SIG-M5 treated with dmso at 0.1 percent for 504 hours (cell line): Measurements from ENCODE around the gene ROCK2.
"Not testable (repeated sequence)": the region's sequence is repeated elsewhere in the genome, so short reads cannot be mapped to it uniquely, and the experiment has no call there.

Source experiments
- DNase-seq: peaks from one replicate; lab custom pipeline; 2025; ENCODE audit not compliant: unreplicated experiment; lab: John Stamatoyannopoulos, UW

The ROCK2 gene

DNA sequence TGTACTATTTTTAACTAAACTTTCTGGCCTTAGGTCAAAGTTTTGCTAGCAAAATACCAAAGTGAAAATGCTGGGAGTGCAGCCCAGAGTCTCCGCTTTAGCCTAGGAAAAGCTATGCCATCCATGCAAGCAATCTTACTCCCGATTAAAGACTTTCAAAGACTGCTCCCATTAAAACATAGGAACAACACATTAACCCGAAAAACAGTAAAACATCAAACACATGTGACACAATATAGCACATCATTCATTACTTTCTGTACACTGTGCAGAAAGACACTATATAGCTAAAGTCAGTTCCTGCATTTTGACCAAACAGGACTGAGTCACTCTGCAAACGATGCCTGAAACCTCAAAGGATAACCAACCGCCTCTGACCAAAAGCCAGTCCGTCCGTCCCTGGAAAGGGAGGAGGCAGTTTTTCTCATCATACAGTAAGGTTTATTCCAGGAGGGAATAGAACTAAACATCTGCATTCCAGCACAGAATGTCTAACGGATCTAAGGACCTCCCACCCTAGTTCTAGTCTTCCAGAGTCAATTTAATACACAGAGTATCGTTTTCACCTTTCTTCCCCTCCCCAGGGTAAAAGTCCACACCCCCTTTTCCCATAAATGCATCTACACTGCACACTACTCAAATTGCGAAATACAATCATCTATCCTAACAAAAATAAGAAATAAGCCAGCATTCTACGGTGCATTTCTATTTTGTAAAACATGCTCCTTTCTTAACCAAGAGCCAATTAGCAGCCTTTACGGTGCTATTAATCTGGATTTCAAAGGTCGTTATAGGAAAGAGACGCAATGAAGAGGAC lies 1.7 kb downstream of the ROCK2 start:
- peak; percentile 65 for DNase-seq

DNA sequence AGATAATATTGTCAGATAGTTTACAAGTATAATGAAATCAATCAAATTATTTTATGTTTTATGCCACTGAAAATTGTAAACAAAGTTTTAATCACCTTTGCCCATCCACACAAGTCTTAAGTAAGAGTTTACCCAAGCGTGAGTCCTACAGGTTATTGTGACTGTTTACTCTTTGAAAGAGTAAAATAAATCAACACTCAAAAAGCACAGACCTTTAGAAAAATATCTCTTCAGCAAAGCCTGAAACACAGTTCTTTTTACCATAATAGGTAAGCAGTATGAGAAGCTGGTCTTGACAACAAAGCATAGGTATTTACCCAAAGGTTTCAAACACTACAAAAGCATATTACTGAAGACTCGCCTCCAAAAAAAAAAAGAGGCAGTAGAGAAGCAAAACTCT lies 3.7 kb downstream of the ROCK2 start:
- DNase-seq, result no peak

DNA sequence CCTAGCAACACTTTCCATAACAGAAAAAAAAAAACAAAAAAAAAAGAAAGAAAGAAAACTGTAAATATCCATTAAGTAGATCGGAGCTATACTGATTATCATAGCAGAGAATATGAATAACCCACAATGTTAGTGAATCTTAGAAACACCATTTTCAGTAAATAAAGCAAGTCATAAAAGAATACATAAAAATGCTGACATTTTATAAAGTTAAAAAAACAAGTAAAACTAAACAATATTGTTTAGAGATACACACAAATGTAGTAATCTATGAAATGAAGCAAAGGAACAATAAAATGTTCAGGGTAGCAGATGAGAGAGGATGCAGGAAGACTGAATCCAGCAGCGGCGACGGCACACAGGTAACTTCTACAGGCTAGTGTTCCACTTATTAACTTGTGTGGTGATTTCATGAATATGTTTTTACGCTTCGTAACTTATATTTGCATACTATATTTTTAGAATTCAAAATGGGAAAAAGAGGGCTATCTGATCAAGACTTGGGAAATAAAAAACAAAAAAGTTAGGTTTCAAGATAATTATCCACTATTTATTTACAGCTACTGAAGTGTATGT lies 4.8 kb downstream of the ROCK2 start:
- DNase-seq, result no peak

DNA sequence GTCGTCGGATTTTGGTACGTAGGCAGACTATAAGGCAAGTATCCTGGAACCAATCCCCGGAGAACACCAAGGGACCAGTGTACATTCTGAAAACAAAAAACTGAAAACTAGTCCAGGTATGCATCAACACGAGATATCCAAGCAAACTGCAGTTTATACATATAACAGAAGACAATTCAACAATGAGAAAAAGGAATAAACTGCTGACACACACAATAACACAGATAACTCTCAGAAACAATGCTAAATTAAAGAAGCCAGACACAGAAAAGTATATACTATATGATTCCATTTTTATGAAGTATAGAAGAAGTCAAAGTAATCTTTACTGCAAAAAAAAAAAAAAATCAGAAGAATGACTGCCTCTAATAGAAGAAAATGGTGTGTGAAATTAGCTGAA lies 5.9 kb downstream of the ROCK2 start:
- no peak for DNase-seq

DNA sequence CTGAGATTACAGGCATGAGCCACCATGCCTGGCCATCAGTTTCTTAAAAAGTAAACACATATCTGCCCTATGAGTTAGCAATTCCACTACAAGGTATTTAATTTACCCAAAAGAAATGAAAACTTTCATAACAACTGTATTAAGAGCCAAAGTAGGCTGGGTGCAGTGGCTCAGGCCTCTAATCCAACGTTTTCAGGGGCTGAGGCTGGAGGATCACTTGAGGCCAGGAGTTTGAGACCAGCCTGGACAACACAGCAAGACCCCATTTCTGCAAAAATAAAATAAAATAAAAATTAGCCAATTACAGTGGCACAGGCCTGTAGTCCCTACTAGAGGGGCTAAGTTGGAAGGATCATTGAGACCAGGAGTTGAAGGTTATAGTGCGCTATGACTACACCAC lies 6.5 kb downstream of the ROCK2 start:
- DNase-seq, result no peak

DNA sequence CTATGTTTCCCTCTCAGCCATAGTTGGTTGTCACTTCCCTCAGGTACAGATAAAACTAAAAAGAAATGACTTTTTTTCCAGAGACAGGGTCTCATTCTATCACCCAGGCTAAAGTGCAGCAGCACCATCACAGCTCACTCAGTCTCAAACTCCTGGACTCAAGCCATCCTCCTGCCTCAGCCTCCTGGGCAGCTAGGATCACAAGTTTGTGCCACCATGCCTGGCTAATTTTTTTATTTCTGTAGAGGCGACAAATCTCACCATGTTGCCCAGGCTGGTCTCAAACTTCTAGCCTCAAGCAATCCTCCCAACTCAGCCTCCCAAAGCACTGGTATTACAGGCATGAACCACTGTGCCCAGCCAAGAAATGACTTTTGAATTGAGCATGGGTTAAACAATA lies 8.2 kb downstream of the ROCK2 start:
- no peak for DNase-seq

DNA sequence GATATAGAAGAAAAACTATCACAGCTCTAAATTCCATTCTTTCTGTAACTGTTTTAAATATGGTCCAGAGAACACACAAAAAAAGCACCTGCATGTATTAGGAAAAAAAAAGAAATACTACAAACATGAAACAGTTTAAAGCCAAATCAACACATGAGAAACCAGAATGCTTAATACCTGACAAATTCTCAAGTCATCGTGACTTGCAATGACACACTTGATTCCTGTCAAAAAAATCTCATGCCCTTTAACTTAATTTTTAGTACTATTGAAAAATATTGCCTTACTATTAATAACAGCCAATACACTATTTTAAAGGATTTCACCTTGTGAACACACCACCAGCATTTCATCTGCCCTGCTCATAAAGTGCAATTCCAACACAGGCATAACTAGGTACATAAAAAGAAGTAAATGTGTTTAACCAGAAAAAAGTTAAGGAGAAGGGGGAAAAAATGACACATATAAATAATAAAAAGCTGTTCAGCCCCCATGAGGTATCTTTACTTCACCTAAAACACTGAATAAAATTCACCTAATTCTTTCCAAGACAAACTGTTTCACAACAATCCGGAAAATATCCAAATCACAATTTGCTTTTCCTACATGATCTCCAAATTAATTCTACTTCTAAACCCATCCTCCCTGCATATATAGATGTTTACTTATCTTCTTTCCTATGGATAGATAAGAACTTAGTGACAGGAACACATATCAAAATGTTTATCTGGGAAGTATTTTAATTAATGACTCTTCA lies 10.8 kb downstream of the ROCK2 start:
- DNase-seq, result no peak

DNA sequence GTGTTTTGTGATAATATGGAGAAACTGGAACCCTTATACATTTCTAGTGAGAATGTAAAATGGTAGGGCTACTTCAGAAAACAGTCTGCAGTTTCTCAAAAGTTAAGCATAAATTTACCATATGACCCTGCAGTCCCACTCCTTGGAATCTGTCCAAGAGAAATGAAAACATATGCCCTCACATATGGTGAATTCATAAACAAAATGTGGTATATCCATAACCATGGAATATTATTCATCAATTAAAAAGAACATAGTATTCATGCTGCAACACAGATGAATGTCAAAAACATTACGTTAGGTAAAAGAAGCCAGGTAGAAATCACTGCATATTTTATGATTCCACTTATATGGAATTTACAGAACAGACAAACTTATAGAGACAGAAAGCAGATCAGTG lies 11.8 kb downstream of the ROCK2 start:
- no peak for DNase-seq

DNA sequence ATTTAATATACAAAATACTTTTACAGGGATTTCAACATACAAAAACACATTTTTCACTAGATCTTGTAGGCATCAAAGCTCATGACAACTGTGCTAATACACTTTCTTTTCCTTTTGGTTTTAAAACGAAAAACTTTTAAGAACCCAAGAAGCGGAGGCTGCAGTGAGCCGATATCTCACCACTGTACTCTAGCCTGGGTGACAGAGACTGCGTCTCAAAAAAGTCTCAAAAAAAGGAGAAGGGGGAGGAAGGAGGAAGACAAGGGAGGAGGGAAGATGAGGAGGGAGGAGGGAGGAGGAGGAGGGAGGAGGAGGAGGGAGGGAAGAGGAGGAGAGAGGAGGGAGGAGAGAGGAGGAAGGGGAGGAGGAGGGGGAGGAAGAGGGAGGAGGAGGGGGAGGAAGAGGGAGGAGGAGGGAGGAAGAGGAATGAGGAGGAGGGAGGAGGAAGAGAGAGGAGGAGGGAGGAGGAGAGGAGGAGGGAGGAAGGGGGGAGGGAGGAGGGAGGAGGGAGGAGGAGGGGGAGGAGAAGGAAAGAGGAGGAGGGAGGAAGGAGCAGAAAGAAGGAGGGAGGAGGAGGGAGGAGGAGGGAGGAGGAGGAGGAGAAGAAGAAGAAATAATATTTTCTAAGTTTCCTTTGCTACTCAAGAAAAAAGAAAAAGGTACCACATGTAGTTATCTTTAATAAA lies 13.8 kb downstream of the ROCK2 start:
- no peak for DNase-seq

DNA sequence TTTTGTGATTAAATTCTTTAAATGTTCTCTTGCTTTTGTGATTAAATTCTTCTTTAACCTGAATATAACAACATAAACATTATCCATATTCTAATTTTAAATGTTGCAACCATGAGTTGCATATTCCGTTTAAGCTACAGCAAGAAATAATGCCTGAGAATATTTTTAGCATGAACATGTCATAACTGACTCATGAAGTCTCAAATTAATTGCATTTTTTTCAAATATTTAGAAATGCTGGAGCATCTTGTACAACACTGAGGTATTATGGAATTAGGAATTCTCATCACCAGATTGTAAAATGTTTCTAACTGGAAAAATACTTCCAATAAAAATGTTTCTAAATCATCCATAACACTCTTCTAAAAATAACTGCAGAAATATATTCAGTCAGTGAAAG lies 14.7 kb downstream of the ROCK2 start:
- DNase-seq, result no peak

DNA sequence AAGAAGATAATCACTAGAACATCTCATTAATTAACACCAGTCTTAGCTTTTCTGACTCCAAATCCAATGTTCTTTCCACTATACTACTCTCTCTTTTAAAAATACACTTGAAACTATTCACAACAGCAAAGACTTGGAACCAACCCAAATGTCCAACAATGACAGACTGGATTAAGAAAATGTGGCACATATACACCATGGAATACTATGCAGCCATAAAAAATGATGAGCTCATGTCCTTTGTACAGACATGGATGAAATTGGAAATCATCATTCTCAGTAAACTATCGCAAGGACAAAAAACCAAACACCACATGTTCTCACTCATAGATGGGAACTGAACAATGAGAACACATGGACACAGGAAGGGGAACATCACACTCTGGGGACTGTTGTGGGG lies 15.9 kb downstream of the ROCK2 start:
- DNase-seq, result not testable (repeated sequence)

DNA sequence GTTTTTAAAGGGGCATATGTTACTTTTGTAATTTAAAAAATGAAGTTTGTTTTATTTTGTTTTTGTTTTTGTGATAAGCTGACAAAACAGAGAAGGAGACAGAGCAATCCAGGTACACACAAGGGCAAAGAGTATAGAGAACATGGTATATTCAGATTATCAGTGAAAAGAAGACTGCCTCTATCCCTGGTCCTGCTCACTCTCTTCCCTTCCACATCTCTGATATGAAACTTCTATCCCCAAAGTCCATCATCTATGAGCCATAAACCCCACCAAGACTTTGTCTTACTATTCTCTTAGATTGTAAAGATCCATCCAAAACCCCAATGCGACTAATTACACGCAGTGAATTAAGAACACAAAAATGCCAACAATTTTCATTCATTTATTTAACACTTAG lies 16.6 kb downstream of the ROCK2 start:
- DNase-seq, result no peak

DNA sequence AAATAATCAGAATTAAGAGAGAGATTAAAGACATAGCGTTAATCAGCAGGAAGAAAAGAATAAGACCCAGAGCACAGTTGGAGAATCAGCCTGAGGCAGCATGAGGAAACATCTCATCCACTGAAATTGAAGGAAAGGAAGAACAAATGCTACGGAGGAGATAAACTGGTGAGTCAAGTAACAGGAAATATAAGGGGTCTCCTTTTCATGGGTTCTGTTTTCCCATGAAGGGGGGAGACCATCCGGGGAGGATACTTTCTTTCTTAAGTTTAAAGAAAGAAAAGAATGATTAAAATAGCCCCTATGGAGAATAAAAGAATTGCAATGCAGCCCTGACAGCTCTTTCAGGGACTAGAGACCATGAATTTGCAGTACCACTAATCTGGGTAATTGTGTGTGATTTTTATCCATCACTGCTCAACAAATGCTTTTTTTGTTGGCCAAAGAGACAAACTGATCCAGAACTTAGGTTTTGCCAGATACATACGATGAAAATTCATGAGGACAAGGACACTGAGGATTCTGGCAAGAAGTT lies 17.7 kb downstream of the ROCK2 start:
- no peak for DNase-seq

DNA sequence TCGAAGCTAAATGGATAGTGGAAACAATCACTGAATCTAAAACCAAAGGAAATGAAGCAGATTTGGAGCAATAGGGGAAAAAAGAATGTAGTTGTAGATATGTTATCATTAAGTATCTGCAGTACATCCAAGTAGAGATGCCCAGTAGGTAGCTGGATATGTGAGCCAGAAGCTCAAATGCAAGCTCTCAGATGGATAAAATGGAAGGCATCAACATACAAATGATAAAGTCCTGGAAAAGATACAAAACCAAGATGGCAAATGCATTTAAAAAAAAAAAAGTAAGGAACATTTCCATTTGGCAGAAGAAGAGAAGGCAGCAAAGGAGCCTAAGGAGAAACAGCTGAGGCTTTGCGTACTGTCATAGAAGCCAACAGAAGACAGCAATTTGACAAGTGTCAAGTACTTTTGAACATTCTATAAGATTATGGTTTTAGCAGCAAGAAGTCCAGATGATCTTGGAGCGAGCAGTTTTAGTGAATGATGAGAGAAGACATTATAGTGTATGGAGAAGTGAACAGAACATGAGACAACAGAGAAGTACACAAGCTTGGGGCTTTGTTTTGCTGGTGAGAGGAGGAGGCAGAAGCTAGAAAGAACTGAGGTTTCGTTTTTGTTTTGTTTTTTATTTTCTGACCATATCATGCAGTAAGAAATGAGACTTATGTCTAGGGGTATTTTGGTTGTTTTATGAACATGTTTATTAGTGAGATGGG lies 18.3 kb downstream of the ROCK2 start:
- no peak for DNase-seq

DNA sequence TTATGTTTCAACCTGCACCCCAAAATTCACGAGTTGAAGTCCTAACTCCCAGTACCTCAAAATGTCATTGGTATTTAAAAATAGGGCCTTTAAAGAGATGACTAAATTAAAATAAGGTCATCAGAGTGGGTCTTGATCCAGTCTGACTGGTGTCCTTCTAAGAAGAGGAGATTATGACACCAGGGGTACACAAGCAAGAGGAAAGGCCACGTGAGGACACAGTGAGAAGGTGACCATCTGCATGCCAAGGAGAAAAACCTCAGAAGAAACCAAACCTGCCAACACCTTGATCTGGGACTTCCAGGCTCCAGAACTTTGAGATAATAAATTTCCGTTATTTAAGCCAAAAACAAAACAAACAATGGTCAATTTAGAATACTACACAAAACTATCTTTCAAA lies 22.6 kb downstream of the ROCK2 start:
- DNase-seq, result no peak

DNA sequence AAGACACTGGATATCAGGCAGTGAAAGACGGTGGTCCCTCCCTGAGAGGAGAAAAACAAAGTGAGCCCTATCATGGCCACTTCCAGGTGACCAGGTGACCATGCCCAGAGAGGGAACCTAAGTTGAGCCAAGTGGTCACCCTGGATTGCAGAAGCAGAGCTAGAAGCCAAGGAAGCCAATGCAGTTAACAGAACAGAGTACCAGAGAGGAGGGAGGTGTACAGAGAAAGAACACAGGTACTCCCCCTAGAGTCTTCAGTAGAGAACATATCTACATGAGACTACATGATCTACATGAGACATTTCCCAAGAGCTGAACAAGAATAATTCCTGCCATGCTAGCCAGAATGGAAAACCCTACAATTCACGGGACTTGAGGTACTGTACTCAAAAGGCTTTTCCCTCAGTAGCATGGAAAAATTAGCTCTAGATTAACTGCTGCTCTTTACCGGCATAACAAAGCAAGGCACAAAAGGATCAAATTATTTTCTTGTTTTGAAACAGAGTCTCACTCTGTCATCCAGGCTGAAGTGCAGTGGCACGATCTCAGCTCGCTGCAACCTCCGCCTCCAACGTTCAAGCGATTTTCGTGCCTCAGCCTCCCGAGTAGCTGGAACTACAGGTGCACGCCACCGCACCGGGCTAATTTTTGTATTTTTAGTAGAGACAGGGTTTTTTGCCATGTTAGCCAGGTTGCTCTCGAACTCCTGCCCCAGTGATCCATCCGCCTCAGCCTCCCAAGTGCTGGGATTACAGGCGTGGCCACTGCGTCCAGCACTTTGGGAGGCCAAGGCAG lies 23.5 kb downstream of the ROCK2 start:
- DNase-seq, result peak; percentile 14

DNA sequence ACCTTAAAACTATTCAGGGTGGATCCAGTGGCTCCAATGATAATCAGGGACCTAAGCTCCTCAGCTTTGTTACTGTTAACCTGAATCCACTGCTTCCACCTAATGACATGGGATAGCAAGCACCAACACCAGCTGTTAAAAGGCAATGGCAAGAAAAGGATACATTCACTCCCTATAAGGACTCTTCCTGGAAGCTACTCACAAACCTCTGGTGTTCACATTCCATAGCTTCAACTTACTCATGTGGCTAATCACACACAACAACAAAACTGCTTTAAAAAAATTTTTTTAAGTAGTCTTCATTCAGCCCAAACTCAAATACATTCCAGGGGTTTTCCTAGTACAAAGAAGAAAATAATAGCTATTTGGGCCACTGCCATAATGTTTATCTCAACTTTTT lies 24.5 kb downstream of the ROCK2 start:
- no peak for DNase-seq

DNA sequence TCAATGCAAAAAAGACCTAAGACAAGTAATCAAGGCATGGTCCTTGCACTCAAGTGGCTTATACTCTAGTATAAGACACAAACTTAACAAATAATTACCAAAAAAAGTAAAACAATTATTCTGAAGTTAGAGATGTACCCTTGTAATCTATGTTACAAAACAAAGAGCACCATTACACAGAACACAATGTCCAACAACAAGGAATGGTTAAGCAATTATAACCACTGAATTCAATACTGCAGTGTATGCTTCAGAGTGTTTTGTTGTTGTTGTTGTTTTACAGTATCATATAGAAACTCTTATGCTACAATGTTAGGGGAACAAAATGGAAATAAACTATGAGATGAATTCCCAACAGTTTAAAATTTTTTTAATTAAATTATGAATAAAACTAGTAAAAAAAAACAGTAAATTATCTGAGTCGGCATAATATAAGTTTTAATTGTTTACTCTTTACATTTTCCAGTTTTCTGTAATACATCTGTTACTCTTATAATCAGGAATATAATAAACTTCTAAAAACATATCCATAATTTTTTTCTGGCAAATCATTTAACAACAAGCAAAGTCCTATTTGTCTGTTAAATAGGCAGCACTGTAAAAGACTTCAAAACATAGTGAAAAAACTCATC lies 29.2 kb downstream of the ROCK2 start:
- no peak for DNase-seq

DNA sequence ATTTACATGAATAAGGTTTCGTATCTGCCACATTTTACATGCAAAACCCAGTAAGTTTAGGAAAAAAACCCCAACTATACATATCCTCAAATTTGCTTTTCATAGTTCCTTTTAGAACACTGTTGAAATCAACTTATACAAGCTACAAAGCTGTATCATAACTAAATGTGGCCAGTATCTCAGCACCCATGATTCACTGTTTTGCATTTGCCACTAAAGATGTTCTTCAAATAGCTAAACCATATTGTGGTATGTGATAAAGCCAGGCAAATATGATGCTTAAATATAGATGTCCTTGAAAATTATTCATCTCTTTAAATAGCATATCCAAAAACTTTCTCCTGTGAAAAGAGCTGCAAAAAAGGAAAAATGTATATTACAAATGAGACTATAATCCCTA lies 29.9 kb downstream of the ROCK2 start:
- no peak for DNase-seq
